H1 (cell line): Measurements from ENCODE around the gene LRCH1. TPM values are rescaled to one million over a fixed set of nuclear protein-coding genes. Genes with fewer than 3 reads are reported as not detected.

Source experiments
- POU5F1 ChIP-seq: IDR thresholded peaks from 2 replicates; pipeline ENCODE4 v1.6.1; 2011; ENCODE audit warnings: low read depth, mild to moderate bottlenecking, low read length, moderate library complexity
- polyA plus RNA-seq, 7 experiments: library from polyadenylated mRNA; depleted of rRNA in 3 of 7; stranded (reverse) in 5 of 7; unstranded in 2 of 7; fragments of >200 nt in 5 of 7; fragments of 200-250 nt in 2 of 7; gene quantifications; 1 replicate in 5 of 7; 2 replicates in 1 of 7; 4 replicates in 1 of 7; pipeline versions ENCODE4 v1.2.1 to v1.2.3, GENCODE V29; 2011 to 2013; ENCODE audit warnings: missing spikeins in 2 of 7, mixed read lengths in 2 of 7
- total RNA-seq: library from RNA; stranded (reverse); fragmentation: NEBNext Ultra II Directional; extraction: Animal tissue kit (Norgen Biotek cat#: 25700); gene quantifications from 2 replicates; pipeline ENCODE4 v1.2.1, GENCODE V29; 2021

LRCH1 gene
- total and polyA plus RNA-seq, 2 of the 8 experiments (the other 6 are each of a cell fraction or from before 2014, with no cell fraction given) = 3.0 to 10.1 TPM

DNA sequence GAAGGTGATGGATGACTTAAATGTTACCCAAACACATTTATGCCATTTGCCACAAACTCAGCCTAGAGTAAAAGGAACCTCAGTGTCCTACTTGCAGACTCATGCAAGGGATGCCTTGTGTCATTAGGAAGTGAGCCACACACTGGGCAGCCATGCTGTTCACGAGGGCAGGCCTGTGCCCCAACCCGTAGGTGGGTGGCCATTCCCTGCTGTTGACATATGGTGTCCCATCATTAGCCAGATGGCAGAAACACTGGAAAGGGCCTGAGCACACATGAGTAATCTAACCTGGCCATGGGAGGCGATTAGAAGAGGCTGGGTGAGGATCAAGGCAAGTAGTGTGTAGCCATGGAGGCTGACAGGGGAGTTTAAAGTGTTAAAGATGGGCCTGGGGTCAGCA is 9.7 kb upstream of the LRCH1 start (continued):
- no peak for TF ChIP-seq POU5F1
- TF ChIP-seq, all 59 proteins: peak for 0
